KMS-11 (cell line): ENCODE measurements around the gene SMIM5.

ENCODE experiments used
- H2AFZ ChIP-seq: fragments of 200-600 bp; sonication (generic); 2 replicates; pipeline ENCODE4 v1.6.1; 2016; ENCODE audit warnings: antibody characterized with exemption, mixed run types, low read depth
- H3K27ac ChIP-seq: fragments of 200-600 bp; sonication (generic); 2 replicates; pipeline ENCODE4 v1.6.1; 2016; ENCODE audit warnings: mild to moderate bottlenecking, mixed run types
- H3K27me3 ChIP-seq: fragments of 200-600 bp; sonication (generic); 2 replicates; pipeline ENCODE4 v1.6.1; 2017; ENCODE audit warnings: mild to moderate bottlenecking, low read depth, mixed run types, moderate library complexity; ENCODE audit not compliant: insufficient read depth
- H3K36me3 ChIP-seq: fragments of 200-600 bp; sonication (generic); 2 replicates; pipeline ENCODE4 v1.6.1; 2017; ENCODE audit warnings: mild to moderate bottlenecking, mixed run types; ENCODE audit not compliant: insufficient read depth
- H3K4me1 ChIP-seq: fragments of 200-600 bp; sonication (generic); 2 replicates; pipeline ENCODE4 v1.6.1; 2016; ENCODE audit warnings: mild to moderate bottlenecking, low read depth, mixed run types; ENCODE audit not compliant: poor library complexity, severe bottlenecking
- H3K4me2 ChIP-seq: fragments of 200-600 bp; sonication (generic); 2 replicates; pipeline ENCODE4 v1.7.0; 2016; ENCODE audit warnings: mild to moderate bottlenecking, mixed run types
- H3K4me3 ChIP-seq: fragments of 200-600 bp; sonication (generic); IDR thresholded peaks from 2 replicates; pipeline ENCODE4 v1.6.1; 2017; ENCODE audit warnings: low read depth, low read length, mixed read lengths; ENCODE audit not compliant: insufficient read depth
- H3K79me2 ChIP-seq: fragments of 200-600 bp; sonication (generic); 2 replicates; pipeline ENCODE4 v1.6.1; 2016; ENCODE audit warnings: low read depth, mixed run types; ENCODE audit not compliant: insufficient read depth
- H3K9ac ChIP-seq: fragments of 200-600 bp; sonication (generic); 2 replicates; pipeline ENCODE4 v1.6.1; 2016; ENCODE audit warnings: mild to moderate bottlenecking, mixed run types
- H4K20me1 ChIP-seq: fragments of 200-600 bp; sonication (generic); 2 replicates; pipeline ENCODE4 v1.6.1; 2016; ENCODE audit warnings: mild to moderate bottlenecking, mixed run types; ENCODE audit not compliant: insufficient read depth
- CTCF ChIP-seq: fragments of 200-600 bp; sonication (generic); conservative IDR thresholded peaks from 2 replicates; pipeline ENCODE4 v1.6.1; 2017; ENCODE audit warnings: low read depth, mild to moderate bottlenecking, antibody characterized with exemption, low read length, moderate library complexity, mixed read lengths

The SMIM5 gene

GRCh38 chr17:75641343-75641742 is 8.1 kb downstream of the SMIM5 start:
- no peak overlapping the region for H2AFZ ChIP-seq
- no peak overlapping the region for H3K9ac ChIP-seq
- no peaks in the 10 kb centered on the region for H3K36me3 ChIP-seq
- H3K27ac ChIP-seq = no peak overlapping the region
- H4K20me1 ChIP-seq = no peaks in the 10 kb centered on the region
- no peaks in the 10 kb centered on the region for H3K79me2 ChIP-seq
- H3K4me1 ChIP-seq = no peaks in the 10 kb centered on the region
- H3K27me3 ChIP-seq = no peaks in the 10 kb centered on the region
- TF ChIP-seq CTCF = no peak
- H3K4me2 ChIP-seq = no peak overlapping the region
- H3K4me3 ChIP-seq = no peak overlapping the region

DNA sequence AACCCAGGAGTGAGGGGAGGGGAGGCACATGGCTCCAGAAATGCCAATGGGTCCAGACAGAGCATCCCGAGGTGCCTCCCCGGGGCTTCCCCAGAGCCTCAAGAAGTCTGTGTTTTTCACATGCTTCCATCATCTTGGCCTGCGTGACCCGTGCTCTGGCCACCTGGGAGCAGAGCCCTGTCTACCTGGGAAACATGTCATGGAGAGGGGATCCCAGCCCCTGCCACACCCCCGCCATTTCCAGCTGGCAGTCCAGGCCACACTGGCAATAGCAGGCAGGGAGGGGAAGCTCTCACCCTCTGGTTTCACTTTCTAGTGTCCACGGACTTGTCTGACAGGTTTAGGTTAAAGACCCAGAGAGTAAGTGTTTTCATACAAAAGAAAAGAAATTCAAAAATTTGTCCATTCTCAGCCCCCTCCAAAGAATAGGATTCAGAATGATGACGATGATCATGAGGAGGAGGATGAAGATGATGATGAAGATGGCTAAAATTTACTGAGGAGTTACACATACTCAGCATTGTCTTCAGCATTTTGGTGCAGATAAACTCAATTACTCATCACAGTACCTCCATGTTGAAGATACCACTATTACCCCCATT is 9.0 kb downstream of the SMIM5 start:
- Histone ChIP-seq H2AFZ (no peak overlapping the region), H3K79me2 (no peaks in the 10 kb centered on the region), H3K36me3 (no peaks in the 10 kb centered on the region), H4K20me1 (no peaks in the 10 kb centered on the region), H3K4me2 (no peak overlapping the region), H3K9ac (no peak overlapping the region), H3K27me3 (no peaks in the 10 kb centered on the region), H3K4me1 (no peaks in the 10 kb centered on the region), H3K4me3 (no peak overlapping the region), H3K27ac (no peak overlapping the region)
- TF ChIP-seq CTCF = no peak

- Histone ChIP-seq H3K4me2 (no peak overlapping the region), H3K9ac (no peak overlapping the region), H3K4me1 (no peaks in the 10 kb centered on the region), H2AFZ (no peak overlapping the region), H3K27ac (no peak overlapping the region), H3K79me2 (no peaks in the 10 kb centered on the region), H3K27me3 (no peaks in the 10 kb centered on the region), H4K20me1 (no peaks in the 10 kb centered on the region), H3K4me3 (no peak overlapping the region), H3K36me3 (no peaks in the 10 kb centered on the region)
- TF ChIP-seq CTCF = no peak
Observed at GRCh38 chr17:75642784-75643642, 9.8 kb downstream of the SMIM5 start.

GRCh38 chr17:75643643-75644017 is 10.4 kb downstream of the SMIM5 start:
- no peak overlapping the region for H2AFZ ChIP-seq
- no peaks in the 10 kb centered on the region for H3K79me2 ChIP-seq
- H3K27me3 ChIP-seq = no peaks in the 10 kb centered on the region
- H3K4me3 ChIP-seq = no peak overlapping the region
- H3K9ac ChIP-seq = no peak overlapping the region
- H4K20me1 ChIP-seq = no peaks in the 10 kb centered on the region
- H3K4me1 ChIP-seq = no peaks in the 10 kb centered on the region
- no peak overlapping the region for H3K4me2 ChIP-seq
- H3K27ac ChIP-seq = no peak overlapping the region
- H3K36me3 ChIP-seq = no peaks in the 10 kb centered on the region
- TF ChIP-seq CTCF = no peak
